Kidney tubule cell (primary cell): Measurements from ENCODE around the gene BANP.
"Not testable (repeated sequence)": the region's sequence is repeated elsewhere in the genome, so short reads cannot be mapped to it uniquely, and the experiment has no call there.

Experiments
- DNase-seq: peaks from one replicate; pipeline ENCODE4 v3.0.0-alpha.2; 2018; ENCODE audit warnings: low spot score

Gene BANP

DNA sequence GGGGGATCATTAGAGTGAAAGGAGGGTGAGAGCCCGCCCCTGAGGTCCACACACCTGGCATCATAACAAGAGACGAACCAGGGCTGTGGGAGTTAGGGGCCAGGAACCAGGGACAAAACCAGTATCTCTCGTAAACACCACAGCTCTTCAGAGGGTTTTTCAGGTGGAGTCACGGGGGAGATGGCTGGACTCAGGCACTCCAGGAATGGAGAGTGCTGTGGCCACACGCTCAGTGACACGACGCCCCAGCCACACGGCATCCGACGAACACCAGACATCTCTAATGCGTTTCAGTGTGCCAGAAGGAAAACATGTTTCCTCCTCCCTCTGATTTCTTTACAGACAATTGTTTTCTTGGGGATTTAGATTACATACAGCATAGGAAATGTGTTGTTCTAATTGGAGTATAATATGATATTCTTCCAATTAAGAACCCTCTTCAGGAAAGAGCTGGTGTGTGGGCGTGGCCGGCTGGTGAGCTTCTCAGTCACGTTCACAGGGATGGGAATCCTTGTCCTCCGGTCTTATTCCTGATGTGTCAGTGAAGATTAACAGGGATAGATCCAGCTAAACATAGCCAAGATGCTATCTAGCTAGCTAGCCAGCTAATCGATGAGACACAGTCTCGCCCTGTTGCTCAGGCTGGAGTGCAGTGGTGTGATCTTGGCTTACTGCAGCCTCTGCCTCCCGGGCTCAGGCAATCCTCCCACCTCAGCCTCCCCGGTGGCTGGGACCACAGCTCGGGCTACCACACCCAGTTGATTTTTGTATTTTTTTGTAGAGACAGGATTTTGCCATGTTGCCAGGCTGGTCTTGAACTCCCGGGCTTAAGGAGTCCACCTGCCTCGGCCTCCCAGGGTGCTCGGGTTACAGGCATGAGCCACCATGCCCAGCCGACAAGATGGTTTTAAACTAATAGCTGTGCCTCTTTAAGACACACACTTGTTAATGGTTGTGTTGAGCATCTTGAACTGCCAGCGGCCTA lies 98.6 kb downstream of the BANP start:
- DNase-seq: no peak

DNA sequence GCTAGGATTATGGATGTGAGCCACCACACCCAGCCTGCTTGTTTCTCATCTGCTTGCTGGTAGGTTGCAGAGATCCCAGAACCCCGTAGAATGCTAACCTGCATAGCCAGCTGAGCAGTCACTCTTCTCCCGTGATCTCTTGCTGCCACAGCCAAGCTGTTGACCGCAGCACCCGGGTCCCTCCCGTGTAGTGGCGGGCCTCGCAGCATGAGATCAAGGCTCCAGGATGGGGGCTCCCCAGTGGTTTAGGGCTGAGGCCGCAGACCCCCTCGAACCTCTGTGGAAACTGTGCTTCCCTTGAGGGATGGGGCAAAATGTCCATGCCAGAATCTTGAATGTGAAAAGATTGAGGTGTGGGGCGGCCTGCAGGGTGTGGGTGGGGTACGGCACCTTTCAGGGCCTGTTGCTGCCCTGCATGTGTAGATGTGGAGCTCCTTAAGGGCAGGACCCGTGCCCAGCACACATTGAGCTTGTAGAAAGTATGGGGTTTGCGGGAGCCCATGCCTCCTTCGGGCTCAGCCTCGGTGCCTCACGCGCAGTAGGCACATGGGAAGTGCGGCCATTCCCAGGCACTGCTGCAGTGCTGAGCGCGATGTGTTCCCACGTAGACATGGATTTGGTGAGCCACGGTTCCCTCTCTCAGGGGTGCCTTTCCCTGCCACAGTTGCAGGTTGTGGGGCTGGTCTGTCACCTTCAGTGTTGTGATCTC lies 99.9 kb downstream of the BANP start:
- DNase-seq: no peak

DNA sequence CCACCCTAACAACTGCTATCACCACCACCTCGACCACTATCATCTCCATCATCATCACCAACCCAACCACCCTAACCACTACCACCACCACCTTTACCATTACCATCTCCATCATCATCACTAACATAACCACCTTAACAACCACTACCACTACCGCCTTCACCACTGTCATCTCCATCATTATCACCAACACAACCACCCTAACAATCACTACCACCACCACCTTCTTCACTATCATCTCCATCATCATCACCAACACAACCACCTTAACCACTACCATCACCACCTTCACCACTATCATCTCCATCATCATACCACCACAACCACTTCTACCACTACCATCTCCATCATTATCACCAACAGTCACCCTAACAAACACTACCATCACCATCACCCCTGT lies 101.4 kb downstream of the BANP start:
- no peak for DNase-seq

DNA sequence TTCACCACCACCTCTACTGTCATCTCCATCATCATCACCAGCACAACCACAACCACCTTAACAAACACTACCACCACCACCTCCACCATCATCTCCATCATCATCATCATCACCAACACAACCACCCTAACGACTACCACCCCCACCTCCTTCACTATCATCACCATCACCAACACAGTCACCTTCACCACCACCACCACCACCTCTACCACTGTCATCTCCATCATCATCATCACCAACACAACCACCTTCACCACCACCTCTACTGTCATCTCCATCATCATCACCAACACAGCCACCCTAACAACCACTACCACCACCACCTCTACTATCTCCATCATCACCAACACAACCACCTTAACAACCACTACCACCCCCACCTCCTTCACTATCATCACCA lies 102.2 kb downstream of the BANP start:
- DNase-seq: not testable (repeated sequence)

DNA sequence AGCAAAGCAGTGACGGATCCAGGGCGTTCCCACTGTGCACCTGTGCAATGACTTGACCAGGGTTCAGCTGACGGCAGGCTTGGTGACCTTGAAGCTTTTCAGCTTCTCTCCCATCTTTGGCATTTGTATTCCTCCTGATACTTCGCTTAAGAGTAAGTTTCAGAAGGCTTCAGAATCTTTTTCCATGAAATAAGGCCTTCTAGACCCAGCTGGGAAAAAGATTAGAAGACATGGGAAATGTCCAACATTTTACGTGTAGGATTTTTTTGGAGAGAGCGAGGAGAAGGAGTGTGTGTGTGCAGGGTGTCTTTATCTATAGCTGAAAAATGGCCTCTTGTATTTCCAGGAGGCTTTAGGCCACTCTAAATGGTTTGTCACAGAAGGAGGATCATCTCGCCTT lies 104.1 kb downstream of the BANP start:
- no peak for DNase-seq

DNA sequence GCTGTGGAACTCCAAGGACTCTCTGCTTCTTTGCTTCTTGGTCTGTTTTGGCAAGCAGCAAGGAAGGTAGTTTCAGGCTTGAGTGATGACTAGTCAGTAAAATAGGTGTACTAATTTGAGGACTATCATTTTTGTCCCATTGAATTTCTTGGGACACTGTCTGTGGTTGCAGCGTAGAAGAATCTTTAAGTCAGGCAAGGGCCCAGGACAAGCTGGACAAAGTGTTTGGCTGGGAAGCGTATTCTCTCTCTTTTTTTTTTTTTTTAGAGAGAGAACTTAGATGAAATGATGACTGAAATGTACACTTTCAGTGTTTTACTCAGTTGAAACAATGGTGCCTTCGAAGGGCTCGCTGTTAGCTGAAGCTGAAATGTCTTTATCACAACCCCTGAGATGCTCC lies 105.0 kb downstream of the BANP start:
- no peak for DNase-seq

DNA sequence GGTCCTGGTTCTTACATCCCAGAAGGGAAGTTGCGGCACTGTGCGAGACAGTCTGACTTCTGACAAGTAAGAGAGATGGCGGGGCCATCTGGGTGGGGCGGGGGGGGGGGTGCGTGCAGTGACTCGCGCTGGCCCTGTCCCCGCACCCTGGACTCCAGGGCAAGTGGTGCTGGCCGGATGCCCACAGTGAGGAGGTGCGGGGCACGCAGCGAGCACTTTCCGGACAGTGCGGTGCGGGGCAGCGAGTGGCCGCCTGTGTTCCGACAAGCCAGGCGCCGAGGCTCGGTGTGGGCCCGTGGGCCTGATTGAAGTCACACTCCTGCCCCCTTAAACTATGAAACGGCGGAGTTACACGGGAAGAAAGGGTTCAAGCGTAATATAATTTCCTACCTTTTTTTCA lies 106.4 kb downstream of the BANP start:
- no peak for DNase-seq

DNA sequence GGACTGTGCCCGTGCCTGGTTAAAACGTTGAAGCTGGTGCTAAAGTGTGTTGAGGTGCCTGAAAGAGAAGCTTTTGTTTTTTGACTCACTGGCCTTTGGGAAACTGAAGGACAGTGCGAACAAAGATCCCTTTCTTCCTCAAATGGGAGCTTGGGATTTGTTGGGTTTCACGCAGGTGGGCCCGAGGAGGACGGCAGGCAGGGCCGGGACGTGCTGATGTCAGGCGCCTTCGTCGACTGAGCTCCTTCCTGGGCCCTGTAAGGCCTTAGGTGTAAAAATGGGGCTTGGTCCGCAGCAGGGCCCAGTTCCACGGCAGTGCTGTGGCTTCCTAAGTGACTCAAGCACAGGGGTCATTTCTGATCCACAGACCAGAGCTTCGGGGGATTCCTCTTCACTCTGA lies 106.9 kb downstream of the BANP start:
- DNase-seq: no peak

DNA sequence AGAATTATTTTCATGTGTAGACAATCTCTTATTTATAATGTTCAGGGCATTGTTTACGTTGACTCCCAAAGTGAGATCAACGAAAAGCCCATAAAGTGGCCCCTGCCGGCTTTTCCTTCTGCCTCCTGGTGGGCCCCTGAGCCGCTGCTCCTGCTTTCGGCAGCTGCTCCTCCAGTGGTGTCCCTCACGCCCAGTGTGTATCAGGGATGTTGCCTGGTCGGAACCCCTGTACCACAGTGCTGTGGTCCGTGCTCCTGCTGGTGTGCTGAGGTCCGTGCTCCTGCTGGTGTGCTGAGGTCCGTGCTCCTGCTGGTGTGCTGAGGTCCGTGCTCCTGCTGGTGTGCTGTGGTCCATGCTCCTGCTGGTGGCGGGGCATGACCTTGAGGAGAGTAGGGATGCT lies 107.6 kb downstream of the BANP start:
- no peak for DNase-seq

DNA sequence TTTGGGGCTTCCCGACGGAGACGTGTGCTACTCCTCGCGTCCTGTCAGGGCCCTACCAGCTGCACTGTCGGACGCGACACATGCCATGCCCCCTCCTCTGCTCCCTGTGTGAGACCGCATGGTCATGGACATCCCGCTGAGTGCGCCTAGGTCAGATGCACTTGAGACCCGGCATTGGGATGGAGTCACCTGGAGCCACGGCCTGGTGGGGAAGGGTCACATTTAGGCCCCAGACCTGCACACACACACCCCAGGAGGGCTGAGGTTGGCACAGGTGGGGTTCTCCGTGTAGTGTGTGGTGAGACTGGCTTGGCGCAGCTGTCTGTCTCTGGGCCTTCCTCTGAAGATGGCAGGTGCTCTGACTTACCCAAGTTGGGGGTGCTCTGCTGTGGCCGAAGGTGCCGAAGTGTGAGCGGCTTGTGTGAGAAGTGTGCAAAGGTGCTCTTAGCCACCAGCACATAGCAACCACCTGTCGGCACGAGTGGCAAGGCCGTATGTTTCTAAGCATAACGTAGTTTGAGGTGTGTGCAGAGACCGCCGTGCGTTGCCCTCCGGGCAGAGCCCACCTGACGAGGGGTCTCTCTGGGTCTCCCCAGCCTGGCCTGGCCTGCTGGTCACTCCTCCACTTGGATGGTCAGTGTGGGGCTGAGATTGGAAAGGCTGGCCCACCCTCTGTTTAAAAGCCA lies 108.6 kb downstream of the BANP start:
- no peak for DNase-seq

DNA sequence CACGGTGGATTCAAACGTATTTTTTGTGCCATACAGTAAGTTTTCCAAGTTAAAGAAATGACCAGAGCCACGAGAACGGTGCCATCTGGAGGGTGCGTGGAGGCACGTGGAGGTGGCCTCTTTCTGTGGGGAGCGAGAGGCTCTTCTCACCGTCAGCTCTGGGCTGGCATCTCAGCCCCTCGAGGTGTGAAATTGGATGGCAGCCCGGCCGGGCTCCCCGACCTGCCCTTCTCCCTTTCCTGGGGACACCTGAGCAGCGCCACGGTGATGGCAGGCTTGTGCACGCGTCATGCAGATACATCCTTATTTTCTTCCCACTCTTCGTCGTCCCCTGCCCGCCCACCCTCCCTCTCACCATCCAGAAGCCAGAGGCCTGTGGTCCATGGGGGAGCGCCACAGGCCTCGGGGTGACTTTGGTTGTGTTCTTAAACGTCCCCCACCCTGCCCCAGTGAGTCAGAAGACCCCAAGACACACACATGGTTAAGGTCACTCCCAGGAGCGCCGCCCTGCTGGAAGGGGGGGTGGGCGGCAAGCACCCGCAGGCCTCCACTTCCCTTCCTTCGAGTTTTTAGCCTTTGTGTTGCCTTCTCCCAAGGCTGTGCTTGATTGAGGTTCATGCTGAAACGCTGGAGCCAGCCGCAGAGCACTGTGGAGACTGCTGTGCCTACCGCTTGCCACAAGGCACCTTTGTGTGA lies 109.4 kb downstream of the BANP start:
- no peak for DNase-seq

DNA sequence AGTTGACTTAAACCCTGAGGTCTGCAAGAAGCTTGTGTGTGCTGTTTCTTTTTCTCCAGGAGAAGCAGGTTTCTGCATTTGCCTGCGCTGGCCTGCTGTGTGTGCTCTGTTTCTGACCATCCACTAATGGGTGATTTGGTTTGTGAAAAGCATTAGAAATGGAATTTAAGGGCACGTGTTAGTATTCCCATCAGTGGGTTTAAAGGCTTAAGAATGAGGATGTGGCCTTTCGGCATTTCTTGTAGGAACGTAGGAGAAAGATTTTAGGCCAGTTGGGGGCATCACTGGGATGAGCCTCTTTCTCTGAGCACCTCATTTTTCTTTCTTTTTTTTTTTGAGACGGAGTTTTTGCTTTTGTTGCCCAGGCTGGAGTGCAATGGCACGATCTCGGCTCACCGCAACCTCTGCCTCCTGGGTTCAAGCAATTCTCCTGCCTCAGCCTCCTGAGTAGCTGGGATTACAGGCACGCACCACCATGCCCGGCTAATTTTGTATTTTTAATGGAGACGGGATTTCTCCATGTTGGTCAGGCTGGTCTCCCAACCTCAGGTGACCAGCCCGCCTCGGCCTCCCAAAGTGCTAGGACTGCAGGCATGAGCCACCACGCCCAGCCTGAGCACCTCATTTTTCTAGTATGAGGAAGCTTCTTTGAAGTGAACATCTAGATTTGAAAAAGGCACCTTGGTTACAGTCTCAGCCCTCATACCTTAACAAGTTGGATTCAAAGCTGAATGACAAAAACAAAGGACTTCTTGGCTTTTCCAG lies 110.3 kb downstream of the BANP start:
- peak; percentile 2 for DNase-seq

DNA sequence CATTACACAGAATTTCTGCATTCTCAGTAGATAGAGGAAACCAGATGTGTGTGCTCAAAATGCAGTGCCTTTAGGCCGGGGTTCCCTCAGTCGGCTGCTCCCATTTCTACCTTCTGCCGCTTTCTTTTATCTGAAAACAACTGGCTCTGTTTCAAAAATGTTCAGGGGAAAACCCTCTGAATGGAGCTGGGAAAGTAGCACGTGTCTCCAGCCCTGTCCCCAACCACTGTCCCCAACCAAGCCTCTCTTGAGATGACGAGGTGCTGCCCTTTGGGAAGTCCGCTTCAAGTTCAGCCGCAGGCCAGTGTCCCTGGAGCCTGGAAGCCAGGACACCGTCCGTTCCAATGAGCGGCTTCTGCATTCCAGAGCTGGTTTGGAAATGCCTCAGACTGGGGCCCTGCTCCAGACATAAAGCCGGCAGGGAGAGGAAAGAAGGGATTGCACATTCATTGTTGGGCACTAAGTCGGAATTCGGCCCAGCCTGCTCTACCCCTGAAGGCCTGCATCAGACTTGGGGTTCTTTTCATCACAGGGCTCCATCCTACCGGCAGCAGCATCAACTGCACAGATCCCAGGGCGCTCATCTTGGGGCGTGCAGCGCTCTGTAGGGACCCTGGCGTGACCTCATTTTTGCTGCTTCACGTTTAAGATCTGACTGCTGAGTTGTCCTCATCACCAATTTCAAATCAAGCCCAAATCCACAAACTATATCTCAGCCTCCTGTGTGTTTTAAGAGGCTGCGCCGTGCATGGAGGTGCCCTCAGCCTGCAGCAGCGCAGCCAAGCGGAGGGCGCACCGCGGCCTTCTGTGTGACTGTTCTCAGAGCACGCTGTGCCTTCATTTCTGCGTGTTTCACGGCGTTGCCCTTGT lies 111.3 kb downstream of the BANP start:
- peak; percentile 79 for DNase-seq

DNA sequence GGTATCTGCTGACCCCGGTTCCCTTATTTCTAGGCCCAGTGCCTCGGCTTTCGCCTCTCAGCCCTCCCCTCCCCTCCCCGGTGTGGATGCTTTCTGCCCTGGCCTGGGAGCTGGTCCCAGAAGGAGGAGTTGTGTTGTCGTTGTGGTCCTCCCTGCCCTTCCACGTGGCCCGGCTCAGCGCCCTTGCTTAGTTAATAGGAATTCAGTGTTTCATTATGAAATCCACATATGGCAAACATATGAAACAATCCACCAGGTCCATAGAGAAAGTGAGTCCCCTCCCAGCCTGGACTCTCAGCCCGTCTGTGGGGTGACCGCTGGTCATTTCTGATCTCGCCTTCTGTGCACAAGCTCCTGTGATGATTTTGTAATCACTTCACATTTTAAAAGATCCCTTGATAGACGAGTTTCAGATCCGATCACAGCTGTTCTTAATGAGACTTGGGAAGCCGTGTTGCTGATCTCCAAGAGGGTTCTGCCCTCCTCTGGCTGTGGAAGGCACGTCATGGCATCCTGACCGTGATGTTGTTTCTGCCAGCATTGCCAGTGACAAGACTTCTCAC lies 112.1 kb downstream of the BANP start:
- no peak for DNase-seq

DNA sequence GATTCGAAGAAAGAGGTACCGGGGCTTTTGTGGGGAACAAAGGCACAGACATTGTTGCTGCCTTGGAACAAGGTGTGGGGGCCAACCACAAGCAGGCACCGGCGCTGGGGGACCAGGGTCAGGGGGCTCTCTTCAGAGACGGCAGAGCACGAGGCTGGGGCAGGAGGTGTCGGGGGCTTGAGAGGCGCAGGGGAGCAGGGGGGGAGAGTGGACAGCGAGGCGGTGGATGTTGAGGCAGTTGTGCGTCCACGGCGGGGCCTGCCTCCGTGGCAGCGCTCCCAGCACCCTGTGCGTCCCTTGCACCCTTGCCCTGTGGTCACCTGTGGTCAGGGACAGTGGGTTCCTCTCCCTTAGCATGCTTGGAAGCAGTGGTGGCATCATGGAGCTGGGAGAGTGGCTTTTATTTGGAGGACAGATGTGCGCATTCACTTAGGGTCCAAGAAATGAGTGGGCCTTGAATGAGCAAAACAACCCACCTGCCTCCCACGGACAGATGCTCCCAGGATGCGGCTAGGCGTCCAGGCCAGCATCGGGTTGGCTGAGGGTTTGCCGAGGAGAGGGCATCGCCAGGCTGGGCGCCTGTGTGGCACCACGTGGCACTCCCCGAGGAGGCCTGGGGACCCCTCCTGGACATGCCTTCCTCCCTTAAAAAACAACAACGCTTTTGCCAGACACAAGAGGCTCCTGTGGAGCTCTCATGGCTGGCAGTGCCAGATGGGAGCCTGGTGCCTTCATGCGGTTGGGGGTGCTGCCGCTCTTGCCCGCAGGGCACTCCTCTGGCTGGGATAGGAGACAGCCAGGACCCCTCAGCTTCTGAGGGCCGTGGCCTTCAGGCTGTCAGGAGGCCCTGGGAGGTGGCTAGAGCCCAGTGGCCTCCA lies 113.0 kb downstream of the BANP start:
- DNase-seq: no peak

DNA sequence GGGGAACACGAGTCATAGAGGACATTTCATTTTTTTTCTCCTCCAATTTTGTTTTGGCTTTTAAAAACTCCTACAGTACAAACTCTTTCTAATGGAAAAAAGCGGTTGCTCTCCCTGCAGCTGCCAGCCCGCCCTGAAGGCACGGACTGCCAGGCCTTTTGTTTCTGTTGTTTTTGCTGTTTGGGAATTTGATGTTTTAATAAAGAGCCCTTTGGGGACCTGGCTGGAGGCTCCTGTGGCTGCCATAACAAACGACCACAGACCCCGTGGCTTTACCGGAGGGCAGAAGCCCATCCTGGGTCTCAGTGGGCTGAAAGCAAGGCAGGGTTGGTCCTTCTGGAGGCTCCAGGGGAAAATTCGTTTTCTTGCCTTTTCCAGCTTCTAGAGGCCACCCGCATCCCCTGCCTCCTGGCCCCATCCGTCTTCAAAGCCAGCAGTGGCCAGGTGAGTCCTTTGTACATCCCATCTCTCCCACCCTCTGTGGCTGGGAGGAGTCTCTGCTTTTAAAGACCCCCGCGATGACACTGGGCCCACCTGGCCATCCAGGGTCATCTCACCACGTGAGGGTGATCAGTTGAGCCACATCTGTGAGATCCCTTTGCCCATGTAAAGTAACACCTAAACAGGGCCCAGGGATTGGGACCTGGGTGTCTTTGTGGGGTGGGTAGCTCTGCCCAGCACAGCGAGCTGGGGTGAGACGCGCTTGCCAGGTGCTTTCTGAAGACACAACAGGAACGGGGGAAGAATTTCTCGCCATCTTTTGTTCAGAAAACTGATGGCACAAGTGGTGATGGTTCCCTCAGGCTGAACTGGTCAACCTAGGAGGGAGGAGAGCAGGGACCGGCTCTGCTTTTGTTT lies 113.9 kb downstream of the BANP start:
- DNase-seq: no peak

DNA sequence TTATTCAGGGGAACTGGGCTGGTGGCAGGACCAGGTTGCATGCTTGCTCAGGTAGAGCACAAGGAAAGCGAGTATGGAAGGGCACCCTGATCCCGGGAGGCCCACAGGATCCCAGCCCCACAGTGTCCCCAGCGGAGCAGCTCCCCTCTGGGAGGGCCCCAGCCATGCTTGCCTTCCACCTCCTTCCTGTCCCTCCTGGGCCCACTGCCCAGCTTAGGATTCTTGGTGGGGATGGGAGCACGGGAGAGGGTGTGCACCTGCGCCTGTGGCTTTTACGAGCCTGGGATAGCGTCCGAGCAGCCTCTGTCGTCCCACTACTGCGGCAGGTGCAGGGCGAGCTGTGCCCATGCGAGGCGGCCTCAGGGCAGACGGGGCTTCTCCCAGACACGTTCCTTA lies 114.5 kb downstream of the BANP start:
- DNase-seq: no peak

DNA sequence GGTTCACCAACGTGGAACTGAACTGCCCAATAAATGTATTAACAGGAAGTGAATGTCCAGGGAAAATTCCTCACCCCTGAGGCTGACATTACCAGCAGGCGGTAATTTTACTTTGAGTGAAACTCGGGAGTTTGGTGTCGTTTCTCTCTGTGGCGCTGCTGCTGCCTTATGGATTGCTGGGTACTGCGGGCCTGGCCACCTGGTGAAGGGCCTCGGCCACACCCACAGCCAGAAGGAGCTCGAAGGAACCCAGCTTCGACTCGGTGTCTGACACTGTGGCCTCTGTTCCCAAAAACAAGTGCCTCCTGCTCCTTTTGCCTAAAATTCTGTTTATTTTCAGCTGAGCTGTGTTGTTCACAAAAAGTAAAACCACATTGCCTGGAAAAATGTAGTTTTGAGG lies 115.0 kb downstream of the BANP start:
- no peak for DNase-seq
